WI38 (cell line): ENCODE results near the gene RABEP1.
A peak's percentile ranks its signal among the peaks of the same experiment; 100 is the strongest.

Source experiments
- H3K4me3 ChIP-seq: 2 replicates; pipeline ENCODE4 v1.5.1; 2011; ENCODE audit warnings: low read depth, mild to moderate bottlenecking, control low read depth, low read length
- CTCF ChIP-seq: IDR thresholded peaks from 2 replicates; pipeline ENCODE4 v1.5.1; 2012; ENCODE audit warnings: low read depth, mild to moderate bottlenecking, control low read depth, low read length

RABEP1 gene

GRCh38 chr17:5416901-5417300 is 134.8 kb downstream of the RABEP1 start:
- H3K4me3 ChIP-seq, result no peak overlapping the region
- TF ChIP-seq CTCF, result no peak

- TF ChIP-seq CTCF, result no peak
- H3K4me3 ChIP-seq, result peak overlapping the region; percentile 99
Measured at GRCh38 chr17:5418858-5419355, 136.8 kb downstream of the RABEP1 start.

GRCh38 chr17:5419356-5419958 is 137.4 kb downstream of the RABEP1 start, which contains the start of gene NUP88:
TSS of gene NUP88 (minus strand) at chr17:5419662. CDS start at chr17:5419650, 12 bp downstream.
- H3K4me3 ChIP-seq, result peak within 1 kb of the TSS; percentile 99
- TF ChIP-seq CTCF, result no peak

- TF ChIP-seq CTCF, result no peak
- peak within 1 kb of the TSS; percentile 99 for H3K4me3 ChIP-seq
Measured at GRCh38 chr17:5419959-5420653, 138.0 kb downstream of the RABEP1 start, which contains the start of gene RPAIN. TSS of gene RPAIN (plus strand) at chr17:5420182. CDS start at chr17:5420211, 29 bp downstream.

- no peak for TF ChIP-seq CTCF
Measured at GRCh38 chr17:5422505-5422904, 140.4 kb downstream of the RABEP1 start.

GRCh38 chr17:5424909-5425308 is 142.8 kb downstream of the RABEP1 start:
- no peak for TF ChIP-seq CTCF
- H3K4me3 ChIP-seq, result no peak overlapping the region

More at GRCh38 chr17:5422505-5422904, 140.4 kb downstream of the RABEP1 start:
- no peak overlapping the region for H3K4me3 ChIP-seq

GRCh38 chr17:5425826-5426225 is 143.7 kb downstream of the RABEP1 start:
- no peak overlapping the region for H3K4me3 ChIP-seq
- no peak for TF ChIP-seq CTCF
